ENCODE data around the gene CHN1. TPM values are rescaled to one million over a fixed set of nuclear protein-coding genes. Genes with fewer than 3 reads are reported as not detected.

The CHN1 gene
- polyA plus RNA-seq, 1 of the 3 experiments (the other 2 are of a cell fraction), result 31.6 TPM

DNA sequence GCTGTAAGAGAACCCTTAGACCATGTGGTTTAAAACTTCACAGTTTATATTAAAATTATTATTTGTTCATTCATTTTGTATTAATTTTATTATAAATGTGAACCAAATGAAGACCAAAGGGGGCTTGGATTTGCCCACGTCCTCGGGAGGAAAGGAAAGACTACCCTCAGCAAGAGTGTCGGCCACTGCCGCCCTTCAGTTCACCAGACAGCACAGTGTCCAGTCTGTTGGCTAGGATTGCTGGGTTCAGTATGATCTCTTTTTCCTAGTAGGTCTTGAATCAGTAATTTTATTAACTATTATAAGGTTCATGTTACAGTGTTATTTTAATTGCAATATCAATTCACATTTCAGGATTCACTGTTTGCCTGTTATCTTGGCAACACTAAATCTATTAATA lies 162.7 kb downstream of the CHN1 start:
- Histone ChIP-seq H4K20me1 (ENCODE audit: insufficient read depth) (no peaks in the 10 kb centered on the region), H3K36me3 (replicated peaks in 1 of 2; ENCODE audit: control insufficient read depth in 1 of 2, insufficient read depth in 2 of 2, low read length in 1 of 2) (no peaks in the 10 kb centered on the region), H3K4me2 (no peak overlapping the region), H3K4me1 (ENCODE audit: control insufficient read depth in 1 of 2, insufficient read depth in 2 of 2, low read depth in 1 of 2, low read length in 1 of 2) (peaks cover 9 to 45% of the 10 kb centered on the region in 2 experiments), H2AFZ (ENCODE audit: low read depth) (no peak overlapping the region), H3K9ac (no peak overlapping the region), H3F3A (replicated peaks; ENCODE audit: insufficient read depth) (peaks cover 10% of the 10 kb centered on the region), H3K27ac (ENCODE audit: low read depth in 2 of 2, low read length in 1 of 2) (no peak overlapping the region), H3K27me3 (ENCODE audit: insufficient read depth) (no peaks in the 10 kb centered on the region), H3K4me3 (ENCODE audit: low read depth in 2 of 2, low read length in 1 of 2) (no peak overlapping the region), H3K79me2 (ENCODE audit: insufficient read depth) (peaks cover 44% of the 10 kb centered on the region; the same call in 1 of the 2 replicates), H3K9me3 (no peaks in the 10 kb centered on the region), H3K9me2 (no peaks in the 10 kb centered on the region)
- TF ChIP-seq RCOR1 (IDR thresholded peaks at IDR 0.05; ENCODE audit: low read length) (no peak), TAF1 (IDR thresholded peaks at IDR 0.05; ENCODE audit: borderline replicate concordance, low read depth, low read length) (no peak), SMC3 (IDR thresholded peaks at IDR 0.05; ENCODE audit: low read depth, low read length) (no peak)
- 98% methylated on average over 4 of the region's 4 CpGs for WGBS (ENCODE audit: low lambda C conversion rate)
- DNase-seq, result no peak
- ChIA-PET CTCF (interaction anchor here (1.2 to 3.4 kb wide), 3 partner anchors 36 to 143 kb away, joined by 5 to 19 read pairs (median 7); no protein-coding TSS in a partner anchor), POLR2A (no interaction called here)

GRCh38 chr2:174841936-174842335 lies 163.2 kb downstream of the CHN1 start:
- Histone ChIP-seq H3K4me3 (ENCODE audit: low read depth in 2 of 2, low read length in 1 of 2) (no peak overlapping the region), H3K9me2 (no peaks in the 10 kb centered on the region), H3K36me3 (replicated peaks in 1 of 2; ENCODE audit: control insufficient read depth in 1 of 2, insufficient read depth in 2 of 2, low read length in 1 of 2) (no peaks in the 10 kb centered on the region), H2AFZ (ENCODE audit: low read depth) (no peak overlapping the region), H3K27me3 (ENCODE audit: insufficient read depth) (no peaks in the 10 kb centered on the region), H3K4me2 (no peak overlapping the region), H3K9me3 (no peaks in the 10 kb centered on the region), H4K20me1 (ENCODE audit: insufficient read depth) (no peaks in the 10 kb centered on the region), H3F3A (replicated peaks; ENCODE audit: insufficient read depth) (peaks cover 11% of the 10 kb centered on the region), H3K9ac (no peak overlapping the region), H3K4me1 (ENCODE audit: control insufficient read depth in 1 of 2, insufficient read depth in 2 of 2, low read depth in 1 of 2, low read length in 1 of 2) (peaks cover 15 to 41% of the 10 kb centered on the region in 2 experiments), H3K27ac (ENCODE audit: low read depth in 2 of 2, low read length in 1 of 2) (no peak overlapping the region), H3K79me2 (ENCODE audit: insufficient read depth) (peaks cover 46% of the 10 kb centered on the region; the same call in 1 of the 2 replicates)
- 94% methylated on average over 3 of the region's 3 CpGs for WGBS (ENCODE audit: low lambda C conversion rate)
- TF ChIP-seq FOXM1 (IDR thresholded peaks at IDR 0.05; ENCODE audit: low read depth) (no peak), SIN3A (IDR thresholded peaks at IDR 0.05; ENCODE audit: borderline replicate concordance, low read depth, low read length) (no peak), NRF1 (IDR thresholded peaks at IDR 0.05; ENCODE audit: low read depth, low read length) (no peak), TAF1 (IDR thresholded peaks at IDR 0.05; ENCODE audit: borderline replicate concordance, low read depth, low read length) (no peak), MXI1 (IDR thresholded peaks at IDR 0.05; ENCODE audit: low read depth, low read length) (no peak), SMC3 (IDR thresholded peaks at IDR 0.05; ENCODE audit: low read depth, low read length) (no peak), TCF12 (IDR thresholded peaks at IDR 0.05) (no peak), FOXJ3 (CRISPR knock-in tag; IDR thresholded peaks at IDR 0.05) (no peak), EP300 (IDR thresholded peaks at IDR 0.05; ENCODE audit: borderline replicate concordance in 1 of 2, low read depth in 1 of 2, low read length in 1 of 2) (no peak), ZBTB33 (IDR thresholded peaks at IDR 0.05; ENCODE audit: borderline replicate concordance, low read depth) (no peak)
- DNase-seq, result no peak
- ChIA-PET CTCF (interaction anchor here (3.4 kb wide), 1 partner anchor 71 kb away, joined by 19 read pairs; no protein-coding TSS in a partner anchor), POLR2A (no interaction called here)
